IPS-NIHi7 (cell line): ENCODE measurements around the gene NPFFR2.
"Not testable (repeated sequence)": the region's sequence is repeated elsewhere in the genome, so short reads cannot be mapped to it uniquely, and the experiment has no call there.

Experiments
- DNase-seq: peaks from one replicate; pipeline ENCODE4 v3.0.0; 2012; ENCODE audit warnings: mixed read lengths; ENCODE audit errors: extremely low spot score

The NPFFR2 gene

DNA sequence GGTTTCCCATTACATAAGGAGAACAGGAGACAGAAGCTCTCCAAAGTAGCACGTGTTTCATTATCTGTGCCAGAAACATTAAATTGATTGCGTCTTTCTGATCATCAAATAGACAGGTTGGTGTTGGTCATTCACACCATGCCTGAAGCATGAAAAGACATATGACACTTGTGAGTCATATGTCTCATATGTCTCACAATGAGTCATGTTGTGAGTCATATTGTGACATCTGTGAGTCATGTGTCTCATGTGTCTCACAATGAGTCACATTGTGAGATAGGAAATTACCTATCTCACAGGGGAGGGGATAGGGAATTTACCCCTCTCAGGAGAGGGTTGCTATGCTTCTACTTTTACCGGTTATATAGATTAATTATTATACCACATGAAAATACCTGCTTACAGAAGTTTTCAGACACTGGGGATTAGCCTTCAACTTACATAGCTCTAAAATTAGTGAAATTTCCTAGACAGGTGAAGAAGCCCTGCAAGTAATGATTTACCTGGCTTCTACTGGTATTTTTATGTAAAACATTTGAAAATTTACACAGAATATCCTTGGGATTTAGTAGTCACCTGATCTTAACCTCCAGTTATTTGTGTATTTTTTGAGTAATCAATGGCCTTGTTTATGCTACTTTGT is 80.8 kb downstream of the NPFFR2 start:
- no peak for DNase-seq

DNA sequence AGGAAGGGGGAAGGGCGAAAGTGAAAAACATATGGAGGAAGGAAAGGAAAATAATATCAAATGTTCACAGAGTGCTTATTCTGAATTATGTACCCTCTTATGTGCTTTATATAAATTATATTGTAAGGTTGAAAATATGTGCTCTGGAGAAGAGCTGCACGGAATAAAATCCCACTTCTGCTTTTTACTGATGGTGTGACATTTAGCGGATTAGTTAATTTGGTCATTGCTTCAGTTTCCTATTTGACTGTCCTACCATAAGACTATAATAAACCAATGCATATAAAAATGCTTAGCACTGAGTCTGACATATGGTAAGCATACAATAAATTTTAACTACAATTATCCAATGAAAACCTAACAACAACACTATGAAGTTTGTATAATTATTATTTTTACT is 86.2 kb downstream of the NPFFR2 start:
- DNase-seq, result no peak

DNA sequence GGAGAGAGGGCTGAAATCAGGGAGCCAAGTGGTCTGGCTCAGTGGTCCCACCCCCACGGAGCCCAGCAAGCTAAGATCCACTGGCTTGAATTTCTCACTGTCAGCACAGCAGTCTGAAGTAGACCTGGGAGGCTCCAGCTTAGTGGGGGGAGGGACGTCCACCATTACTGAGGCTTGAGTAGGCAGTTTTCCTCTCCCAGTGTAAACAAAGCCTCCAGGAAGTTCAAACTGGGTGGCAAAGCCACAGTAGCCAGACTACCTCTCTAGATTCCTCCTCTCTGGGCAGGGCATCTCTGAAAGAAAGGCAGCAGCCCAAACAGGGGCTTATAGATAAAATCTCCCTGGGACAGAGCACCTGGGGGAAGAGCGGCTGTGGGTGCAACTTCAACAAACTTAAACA is 88.1 kb downstream of the NPFFR2 start:
- DNase-seq, result no peak

DNA sequence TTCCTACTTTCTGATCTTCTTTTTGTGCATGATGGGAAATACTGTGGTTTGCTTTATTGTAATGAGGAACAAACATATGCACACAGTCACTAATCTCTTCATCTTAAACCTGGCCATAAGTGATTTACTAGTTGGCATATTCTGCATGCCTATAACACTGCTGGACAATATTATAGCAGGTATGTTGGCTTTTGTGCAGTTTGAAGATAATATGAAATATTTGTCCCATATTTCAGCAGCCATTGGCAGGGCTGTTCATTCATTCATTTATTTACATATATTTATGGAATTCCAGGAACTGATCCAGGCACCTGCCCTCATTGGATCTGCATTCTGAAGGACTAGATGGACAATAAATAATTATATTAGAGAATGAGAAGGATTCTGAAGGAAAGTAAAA is 96.9 kb downstream of the NPFFR2 start:
- no peak for DNase-seq

DNA sequence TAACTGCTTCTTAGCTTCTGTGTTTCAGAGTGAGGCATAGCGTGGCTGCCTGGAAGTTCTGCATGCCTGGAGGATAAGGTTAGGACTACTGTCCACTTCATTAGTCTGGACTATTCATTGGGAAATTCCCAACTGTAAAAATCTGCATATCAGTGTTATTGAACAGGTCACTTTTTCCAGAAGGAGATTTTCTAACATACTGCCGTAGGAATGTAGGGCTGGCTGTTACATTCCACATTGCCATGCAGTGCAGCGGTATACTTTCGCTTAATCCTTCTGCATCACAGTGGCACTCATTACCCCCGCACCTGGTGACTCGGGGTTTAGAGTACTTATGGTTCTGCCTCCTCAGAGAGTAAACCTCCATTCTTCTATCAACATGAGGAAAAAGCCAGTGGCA is 104.6 kb downstream of the NPFFR2 start:
- DNase-seq, result peak; percentile 21

DNA sequence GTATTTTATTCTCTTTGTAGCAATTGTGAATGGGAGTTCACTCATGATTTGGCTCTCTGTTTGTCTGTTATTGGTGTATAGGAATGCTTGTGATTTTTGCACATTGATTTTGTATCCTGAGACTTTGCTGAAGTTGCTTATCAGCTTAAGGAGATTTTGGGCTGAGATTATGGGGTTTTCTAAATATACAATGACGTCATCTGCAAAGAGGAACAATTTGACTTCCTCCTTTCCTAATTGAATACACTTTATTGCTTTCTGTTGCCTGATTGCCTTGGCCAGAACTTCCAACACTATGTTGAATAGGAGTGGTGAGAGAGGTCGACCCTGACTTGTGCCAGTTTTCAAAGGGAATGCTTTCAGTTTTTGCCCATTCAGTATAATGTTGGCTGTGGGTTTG is 108.2 kb downstream of the NPFFR2 start:
- DNase-seq, result not testable (repeated sequence)

DNA sequence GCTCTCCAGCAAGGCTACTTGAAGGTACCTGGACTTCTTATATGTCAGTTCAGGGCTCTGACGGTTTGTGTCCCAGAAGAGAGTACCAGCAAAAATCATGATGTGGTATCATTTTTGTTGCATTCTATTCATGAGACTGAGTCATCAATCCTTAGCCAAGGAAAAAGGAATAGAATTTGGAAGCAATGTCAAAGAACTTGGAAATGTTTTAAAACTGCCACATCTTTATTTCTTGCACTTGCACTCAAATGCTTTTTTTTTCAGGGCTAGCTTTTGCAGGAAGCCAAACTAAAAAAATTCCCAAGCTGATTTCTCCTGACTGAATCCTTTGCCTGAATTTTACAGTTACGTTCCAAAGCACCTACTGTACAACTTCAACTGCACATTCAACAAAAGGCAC is 112.4 kb downstream of the NPFFR2 start:
- no peak for DNase-seq

DNA sequence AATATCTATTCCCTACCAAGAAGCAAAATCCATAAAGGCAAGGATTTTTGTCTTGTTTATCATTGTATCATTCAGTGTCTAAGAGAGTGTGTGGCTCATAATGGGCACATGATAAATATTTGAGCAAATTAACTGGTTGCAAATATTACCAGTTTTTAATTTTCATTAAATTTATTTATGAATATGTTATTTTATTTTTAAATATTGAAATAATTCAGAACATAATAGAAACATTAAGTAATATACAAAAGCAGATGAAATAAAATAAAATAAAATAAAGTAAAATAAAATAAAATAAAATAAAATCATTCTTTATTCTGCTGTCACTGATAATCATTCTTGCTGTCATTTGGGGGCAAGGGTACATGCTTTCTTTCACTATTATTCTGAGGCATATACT is 120.9 kb downstream of the NPFFR2 start:
- DNase-seq, result no peak

DNA sequence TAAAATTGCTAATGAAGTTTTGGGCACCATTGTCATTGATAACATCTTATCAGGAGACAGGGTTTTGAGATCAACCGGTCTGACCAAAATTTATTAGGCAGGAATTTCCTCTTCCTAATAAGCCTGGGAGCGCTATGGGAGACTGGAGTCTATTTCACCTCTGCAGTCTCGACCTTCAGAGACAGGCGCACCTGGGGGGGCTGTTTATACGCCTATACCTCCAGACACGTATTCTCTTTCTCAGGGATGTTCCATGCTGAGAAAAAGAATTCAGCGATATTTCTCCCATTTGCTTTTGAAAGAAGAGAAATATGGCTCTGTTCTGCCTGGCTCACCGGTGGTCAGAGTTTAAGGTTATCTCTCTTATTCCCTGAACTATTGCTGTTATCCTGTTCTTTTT is 121.8 kb downstream of the NPFFR2 start:
- not testable (repeated sequence) for DNase-seq

DNA sequence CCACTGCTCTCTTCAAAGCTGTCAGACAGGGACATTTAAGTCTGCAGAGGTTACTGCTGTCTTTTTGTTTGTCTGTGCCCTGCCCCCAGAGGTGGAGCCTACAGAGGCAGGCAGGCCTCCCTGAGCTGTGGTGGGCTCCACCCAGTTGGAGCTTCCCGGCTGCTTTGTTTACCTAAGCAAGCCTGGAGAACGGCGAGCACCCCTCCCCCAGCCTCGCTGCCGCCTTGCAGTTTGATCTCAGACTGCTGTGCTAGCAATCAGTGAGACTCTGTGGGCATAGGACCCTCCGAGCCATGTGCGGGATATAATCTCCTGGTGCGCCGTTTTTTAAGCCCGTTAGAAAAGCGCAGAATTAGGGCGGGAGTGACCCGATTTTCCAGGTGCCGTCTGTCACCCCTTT is 137.5 kb downstream of the NPFFR2 start:
- not testable (repeated sequence) for DNase-seq

DNA sequence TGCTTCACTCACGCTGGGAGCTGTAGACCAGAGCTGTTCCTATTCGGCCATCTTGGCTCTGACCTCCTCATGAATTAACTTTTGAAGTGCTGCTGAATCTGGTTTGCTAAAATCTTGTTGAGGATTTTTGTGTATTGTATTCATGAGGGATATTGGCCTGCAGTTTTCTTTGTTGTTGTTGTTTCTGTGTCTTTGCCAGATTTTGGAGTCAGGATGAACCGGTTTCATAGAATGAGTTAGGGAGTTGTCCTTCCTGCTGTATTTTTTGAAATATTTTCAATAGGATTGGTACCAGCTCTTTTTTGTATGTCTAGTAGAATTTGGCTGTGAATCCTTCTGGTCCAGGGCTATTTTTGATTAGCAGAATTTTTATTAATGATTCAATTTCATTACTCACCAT is 138.1 kb downstream of the NPFFR2 start:
- DNase-seq, result no peak

DNA sequence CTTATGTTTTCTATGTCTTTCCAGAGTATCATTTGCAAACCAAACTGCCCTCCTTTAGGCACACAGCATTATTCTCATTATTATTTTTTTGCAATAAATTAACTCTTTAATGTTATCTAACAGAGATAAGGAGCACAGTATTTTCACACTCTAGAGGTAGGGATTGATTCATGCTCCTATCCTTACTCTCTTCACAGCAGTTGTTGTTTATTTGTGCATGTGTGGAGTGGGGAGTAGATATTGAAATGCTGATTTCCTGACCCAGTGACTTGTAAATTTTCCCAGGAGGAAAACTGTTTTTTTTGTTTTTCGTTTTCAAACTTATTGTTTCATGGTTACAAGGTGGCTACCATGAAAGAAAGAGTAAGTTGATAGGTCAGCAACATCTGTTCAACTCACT is 140.0 kb downstream of the NPFFR2 start:
- no peak for DNase-seq

DNA sequence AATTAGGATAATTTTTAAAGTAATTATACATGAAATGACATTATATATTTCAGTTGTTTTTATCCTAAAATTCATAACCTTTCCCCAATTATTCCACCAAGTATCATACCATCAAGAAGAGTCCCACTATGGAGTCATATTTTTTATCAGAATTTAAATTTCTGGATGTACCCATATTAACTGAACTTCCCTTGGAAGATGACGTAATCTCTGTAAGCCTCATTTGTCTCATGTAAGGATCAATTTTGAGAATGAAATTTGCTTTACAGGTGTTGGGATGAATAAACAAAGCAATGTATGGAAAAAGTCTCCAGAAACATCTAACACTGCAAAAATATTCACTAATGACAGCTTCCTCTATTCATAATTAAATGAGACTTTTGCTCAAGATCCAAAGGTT is 147.5 kb downstream of the NPFFR2 start:
- DNase-seq, result no peak

DNA sequence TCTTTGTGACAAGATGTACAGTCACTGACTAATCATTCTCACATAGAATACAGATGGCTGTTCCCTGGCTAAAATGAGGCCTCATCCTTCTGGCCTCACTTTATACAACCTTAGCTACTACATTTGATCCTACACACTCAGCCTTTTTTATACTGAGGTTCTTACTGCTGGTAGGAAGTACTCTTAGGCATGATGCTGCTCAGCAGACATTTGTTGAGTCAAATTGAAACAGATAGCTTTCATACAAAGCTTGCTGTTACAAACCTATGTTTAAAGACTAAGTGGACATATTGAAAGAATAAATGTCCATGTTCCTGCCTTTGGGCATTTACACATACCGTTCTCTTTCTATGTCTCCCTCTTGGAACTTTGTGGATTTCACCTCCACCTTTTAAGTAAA is 154.9 kb downstream of the NPFFR2 start:
- no peak for DNase-seq

DNA sequence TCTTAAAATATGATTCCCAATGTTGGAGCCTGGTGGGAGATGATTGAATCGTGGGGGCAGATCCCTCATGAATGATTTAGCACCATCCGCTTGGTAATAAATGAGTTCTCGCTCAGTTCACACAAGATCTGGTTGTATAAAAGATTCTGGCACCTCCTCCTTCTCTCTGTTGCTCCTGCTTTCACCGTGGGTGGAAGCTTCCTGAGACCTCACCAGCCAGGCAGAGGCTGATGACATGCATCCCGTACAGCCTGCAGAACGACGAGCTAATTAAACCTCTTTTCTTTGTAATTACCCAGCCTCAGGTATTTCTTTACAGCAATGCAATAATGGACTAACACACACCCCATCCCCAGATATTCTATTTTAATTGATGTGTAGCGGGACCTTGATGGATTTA is 162.2 kb downstream of the NPFFR2 start:
- no peak for DNase-seq

DNA sequence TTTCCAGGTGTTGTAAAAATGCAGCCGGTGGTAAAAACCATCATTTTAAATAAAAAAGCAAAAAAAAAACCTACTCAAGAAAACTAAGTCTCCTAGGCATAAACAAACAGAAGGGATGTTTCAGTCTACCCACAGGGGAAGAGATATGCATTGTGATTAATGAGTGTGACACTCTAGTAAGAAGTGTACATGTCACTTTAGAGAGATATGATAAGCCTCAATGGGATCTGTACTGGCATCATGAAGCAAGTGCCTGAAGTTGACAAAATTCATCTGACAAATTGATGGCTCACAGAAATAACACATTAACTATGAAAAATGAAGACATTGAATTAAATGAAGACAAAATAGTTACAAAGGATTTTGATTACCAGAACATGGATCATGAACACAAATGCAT is 162.7 kb downstream of the NPFFR2 start:
- DNase-seq, result no peak
